ENCODE measurements around the gene HSD17B12.

DNA sequence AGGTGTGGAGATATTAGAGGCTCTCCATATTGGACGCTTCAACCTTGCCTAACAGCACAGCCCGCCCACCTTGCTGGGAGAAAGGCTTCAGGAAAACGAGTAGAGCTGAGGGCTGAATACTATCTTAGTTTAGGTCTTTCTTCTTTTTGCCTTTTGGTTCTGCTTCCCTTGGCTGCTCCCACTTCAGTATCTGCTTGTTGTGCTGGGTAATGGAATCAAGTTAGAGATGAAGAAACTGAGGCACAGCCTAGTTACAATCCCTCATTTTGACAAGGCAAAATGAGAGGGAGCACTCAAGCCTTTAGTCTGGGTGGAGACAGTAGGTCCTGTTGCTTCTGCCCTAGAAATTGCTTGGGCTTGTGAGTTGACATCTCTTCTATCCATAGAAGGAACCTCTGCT, 41.3 kb upstream of the HSD17B12 start:
- TF ChIP-seq CTCF (conservative IDR thresholded peaks at IDR 0.05; ENCODE audit: low read depth, low read length) (no peak), RAD21 (IDR thresholded peaks at IDR 0.05; ENCODE audit: low read length) (no peak), RFX5 (IDR thresholded peaks at IDR 0.05; ENCODE audit: low read depth, low read length) (no peak), MAZ (IDR thresholded peaks at IDR 0.05; ENCODE audit: borderline replicate concordance, low read depth, low read length) (no peak), POLR2A (IDR thresholded peaks at IDR 0.05; ENCODE audit: low read depth, low read length) (no peak), FOS (IDR thresholded peaks at IDR 0.05; ENCODE audit: low read depth, low read length) (no peak), MXI1 (IDR thresholded peaks at IDR 0.05; ENCODE audit: borderline replicate concordance, low read depth, low read length) (no peak), CHD1 (IDR thresholded peaks at IDR 0.05; ENCODE audit: low read depth, low read length) (no peak), MAFK (IDR thresholded peaks at IDR 0.05; ENCODE audit: low read depth, low read length) (no peak), SMC3 (IDR thresholded peaks at IDR 0.05; ENCODE audit: low read depth, low read length) (no peak), BHLHE40 (IDR thresholded peaks at IDR 0.05; ENCODE audit: low read depth, low read length) (no peak), CEBPB (IDR thresholded peaks at IDR 0.05; ENCODE audit: low read depth, low read length) (no peak)
- TF ChIP-seq, protein P1, sequence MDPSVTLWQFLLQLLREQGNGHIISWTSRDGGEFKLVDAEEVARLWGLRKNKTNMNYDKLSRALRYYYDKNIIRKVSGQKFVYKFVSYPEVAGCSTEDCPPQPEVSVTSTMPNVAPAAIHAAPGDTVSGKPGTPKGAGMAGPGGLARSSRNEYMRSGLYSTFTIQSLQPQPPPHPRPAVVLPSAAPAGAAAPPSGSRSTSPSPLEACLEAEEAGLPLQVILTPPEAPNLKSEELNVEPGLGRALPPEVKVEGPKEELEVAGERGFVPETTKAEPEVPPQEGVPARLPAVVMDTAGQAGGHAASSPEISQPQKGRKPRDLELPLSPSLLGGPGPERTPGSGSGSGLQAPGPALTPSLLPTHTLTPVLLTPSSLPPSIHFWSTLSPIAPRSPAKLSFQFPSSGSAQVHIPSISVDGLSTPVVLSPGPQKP (IDR thresholded peaks at IDR 0.05; ENCODE audit: borderline replicate concordance, low read depth, low read length), result no peak
- TF ChIP-seq, protein P2, sequence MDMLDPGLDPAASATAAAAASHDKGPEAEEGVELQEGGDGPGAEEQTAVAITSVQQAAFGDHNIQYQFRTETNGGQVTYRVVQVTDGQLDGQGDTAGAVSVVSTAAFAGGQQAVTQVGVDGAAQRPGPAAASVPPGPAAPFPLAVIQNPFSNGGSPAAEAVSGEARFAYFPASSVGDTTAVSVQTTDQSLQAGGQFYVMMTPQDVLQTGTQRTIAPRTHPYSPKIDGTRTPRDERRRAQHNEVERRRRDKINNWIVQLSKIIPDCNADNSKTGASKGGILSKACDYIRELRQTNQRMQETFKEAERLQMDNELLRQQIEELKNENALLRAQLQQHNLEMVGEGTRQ (IDR thresholded peaks at IDR 0.05; ENCODE audit: low read depth, low read length), result no peak

Measured in IMR-90 (cell line).